ENCODE measurements around the gene BRD3OS. TPM values are rescaled to one million over a fixed set of nuclear protein-coding genes. Genes with fewer than 3 reads are reported as not detected.
"Not testable (repeated sequence)": the region's sequence is repeated elsewhere in the genome, so short reads cannot be mapped to it uniquely, and the experiment has no call there.

Gene BRD3OS
- total and polyA plus RNA-seq, 10 of the 15 experiments (the other 5 are each of a cell fraction or from before 2014, with no cell fraction given), result 2.1 to 13.7 (median 10.7) TPM

GRCh38 chr9:134071149-134071548, 45.9 kb downstream of the BRD3OS start:
- H3K27ac ChIP-seq (ENCODE audit: control insufficient read depth, insufficient read depth), result no peak overlapping the region
- in situ Hi-C loops (cut with MboI) (no loop called here), intact Hi-C loops (cut with micrococcal nuclease; ENCODE audit: unreplicated experiment) (no loop called here)
- POLR2A ChIA-PET, result no interaction called here
- no peaks in the 10 kb centered on the region for H3K4me1 ChIP-seq (ENCODE audit: control insufficient read depth, insufficient read depth, low read length)
- H3K9ac ChIP-seq (ENCODE audit: control insufficient read depth, insufficient read depth, low read length), result no peak overlapping the region
- no peaks in the 10 kb centered on the region for H3K36me3 ChIP-seq (ENCODE audit: control insufficient read depth in 2 of 2, insufficient read depth in 2 of 2, low read length in 1 of 2)
- no peak for ATAC-seq
- no peak overlapping the region for H3K4me3 ChIP-seq
- RAD21 ChIA-PET (ENCODE audit: unreplicated experiment), result no interaction called here
- DNase-seq (ENCODE audit: low read depth, low spot score), result no peak
- no peak overlapping the region for H2AFZ ChIP-seq (ENCODE audit: control insufficient read depth, low read depth, low read length)
- peaks cover 3% of the 10 kb centered on the region in 2 experiments; a peak in 2 of 4 replicates for H3K27me3 ChIP-seq (replicated peaks in 1 of 2; ENCODE audit: control insufficient read depth in 2 of 2, insufficient read depth in 2 of 2, low read length in 1 of 2)
- H4K20me1 ChIP-seq (ENCODE audit: control insufficient read depth, insufficient read depth), result no peaks in the 10 kb centered on the region
- no peak for TF ChIP-seq POU2F2 (IDR thresholded peaks at IDR 0.05; ENCODE audit: borderline replicate concordance, low read depth, low read length)
- peaks cover 11% of the 10 kb centered on the region for H3K79me2 ChIP-seq (ENCODE audit: control insufficient read depth, insufficient read depth, low read length)
- no peaks in the 10 kb centered on the region for H3K9me3 ChIP-seq (replicated peaks; ENCODE audit: control insufficient read depth, insufficient read depth, low read length)
- SMC1A ChIA-PET (ENCODE audit: uncharacterized antibody, unreplicated experiment), result no interaction called here
- CTCF ChIA-PET, result no interaction called here
- no peak for FAIRE-seq
- 73% methylated on average over 12 of the region's 12 CpGs for WGBS (ENCODE audit: insufficient coverage, insufficient replicate concordance, low lambda C conversion rate, missing lambda C conversion rate)
- no peak overlapping the region for H3K4me2 ChIP-seq (ENCODE audit: control insufficient read depth, insufficient read depth)
- BruUV-seq (replicated peaks), result no TSS peak

- SMC1A ChIA-PET (ENCODE audit: uncharacterized antibody, unreplicated experiment); BruUV-seq (replicated peaks): not testable (repeated sequence)
These were observed 47.4 kb downstream of the BRD3OS start for GRCh38 chr9:134072683-134073082.

More at GRCh38 chr9:134072683-134073082, 47.4 kb downstream of the BRD3OS start:
- H2AFZ ChIP-seq (ENCODE audit: control insufficient read depth, low read depth, low read length); H3K27ac ChIP-seq (ENCODE audit: control insufficient read depth, insufficient read depth); DNase-seq (ENCODE audit: low read depth, low spot score); H3K4me2 ChIP-seq (ENCODE audit: control insufficient read depth, insufficient read depth); RAD21 ChIA-PET (ENCODE audit: unreplicated experiment); POLR2A ChIA-PET; H4K20me1 ChIP-seq (ENCODE audit: control insufficient read depth, insufficient read depth); H3K9ac ChIP-seq (ENCODE audit: control insufficient read depth, insufficient read depth, low read length); FAIRE-seq; H3K27me3 ChIP-seq (replicated peaks in 1 of 2; ENCODE audit: control insufficient read depth in 2 of 2, insufficient read depth in 2 of 2, low read length in 1 of 2); in situ Hi-C loops (cut with MboI); H3K9me3 ChIP-seq (replicated peaks; ENCODE audit: control insufficient read depth, insufficient read depth, low read length); H3K4me3 ChIP-seq; ATAC-seq; H3K79me2 ChIP-seq (ENCODE audit: control insufficient read depth, insufficient read depth, low read length); intact Hi-C loops (cut with micrococcal nuclease; ENCODE audit: unreplicated experiment); H3K4me1 ChIP-seq (ENCODE audit: control insufficient read depth, insufficient read depth, low read length); H3K36me3 ChIP-seq (ENCODE audit: control insufficient read depth in 2 of 2, insufficient read depth in 2 of 2, low read length in 1 of 2): not testable (repeated sequence)
- WGBS (ENCODE audit: insufficient coverage, insufficient replicate concordance, low lambda C conversion rate, missing lambda C conversion rate), result 52% methylated on average over 7 of the region's 7 CpGs
- CTCF ChIA-PET, result interaction anchor here (0.5 kb wide), 1 partner anchor 258 kb away, joined by 3 read pairs; no protein-coding TSS in a partner anchor

Data from GM12878 (cell line).